IgD-negative memory B cell (primary cell): ENCODE measurements around the gene SEC14L5. TPM values are rescaled to one million over a fixed set of nuclear protein-coding genes. Genes with fewer than 3 reads are reported as not detected.
"Not testable (repeated sequence)": the region's sequence is repeated elsewhere in the genome, so short reads cannot be mapped to it uniquely, and the experiment has no call there.

ENCODE experiments used
- H3K27ac Mint-ChIP-seq, 3 donors: one replicate each; pipeline ENCODE4 v1.8.0; 2020 to 2022; ENCODE audit warnings: mild to moderate bottlenecking in 3 of 3, mixed read lengths in 3 of 3, moderate library complexity in 1 of 3
- H3K27me3 Mint-ChIP-seq: one replicate; pipeline ENCODE4 v1.8.0; 2021; ENCODE audit warnings: mixed read lengths
- H3K36me3 Mint-ChIP-seq: one replicate; pipeline ENCODE4 v1.8.0; 2020; ENCODE audit warnings: mild to moderate bottlenecking, mixed read lengths
- H3K4me1 Mint-ChIP-seq, 3 donors: one replicate each; pipeline ENCODE4 v1.8.0; 2020 to 2022; ENCODE audit warnings: mixed read lengths in 3 of 3, mild to moderate bottlenecking in 1 of 3
- H3K4me3 Mint-ChIP-seq, 4 donors: one replicate each; pipeline ENCODE4 v1.8.0; 2020 to 2022; ENCODE audit warnings: mild to moderate bottlenecking in 4 of 4, mixed read lengths in 4 of 4, moderate library complexity in 3 of 4
- H3K9me3 Mint-ChIP-seq, 3 donors: one replicate each; pipeline ENCODE4 v1.8.0; 2020 to 2021; ENCODE audit warnings: mixed read lengths in 3 of 3, mild to moderate bottlenecking in 1 of 3
- polyA plus RNA-seq: library from polyadenylated mRNA; unstranded; fragments of 300-500 nt; fragmentation: Illumina TruSeq; gene quantifications from one replicate; pipeline ENCODE4 v1.2.3, GENCODE V29; 2021

SEC14L5 gene
- polyA plus RNA-seq, 1 donor from 2014 or later: 0.03 TPM

- Mint-ChIP-seq H3K27me3 (peaks cover 6% of the 10 kb centered on the region), H3K36me3 (peaks cover 2% of the 10 kb centered on the region), H3K27ac (no peak overlapping the region), H3K4me3 (no peak overlapping the region), H3K4me1 (peaks cover 0 to 1% (median 0%) of the 10 kb centered on the region in 3 donors), H3K9me3 (peaks cover 8 to 18% (median 13%) of the 10 kb centered on the region in 3 donors)
Measured at GRCh38 chr16:4923853-4924252, 34.3 kb upstream of the SEC14L5 start.

DNA sequence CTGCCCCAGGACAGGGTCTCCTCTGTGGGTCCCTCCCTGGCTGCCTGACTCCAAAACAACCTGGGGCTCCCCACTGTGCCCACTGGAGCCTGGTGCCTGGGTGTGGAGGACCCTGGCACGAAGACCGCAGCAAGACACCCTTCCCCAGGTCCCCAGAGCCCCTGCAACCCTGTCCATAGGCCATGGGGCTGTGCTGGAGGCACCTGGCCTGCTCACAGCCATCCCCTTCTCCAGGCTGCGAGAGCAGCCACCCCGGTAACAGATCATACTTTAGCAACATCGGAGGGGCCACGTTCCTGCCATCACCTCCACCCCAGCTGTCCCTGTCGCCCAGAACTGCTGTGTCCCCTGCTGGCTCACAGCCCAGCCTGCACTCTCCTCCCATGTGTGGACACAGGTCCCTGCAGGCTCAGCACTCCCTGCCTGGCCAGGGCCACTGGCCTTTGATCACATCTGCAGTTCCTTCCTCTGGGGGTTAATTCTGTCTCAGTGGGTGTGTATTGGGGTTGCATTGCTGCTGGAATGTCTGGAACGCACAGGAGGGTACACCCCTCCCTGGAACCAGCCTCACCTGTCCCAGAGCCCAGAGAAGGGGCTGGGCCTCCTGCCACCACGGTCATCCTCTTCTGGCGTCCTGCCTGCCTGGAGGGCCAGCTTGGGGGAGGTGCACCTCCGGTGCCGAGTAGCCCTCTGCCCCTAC, 33.4 kb upstream of the SEC14L5 start:
- Mint-ChIP-seq H3K36me3 (peaks cover 5% of the 10 kb centered on the region), H3K27me3 (peaks cover 6% of the 10 kb centered on the region), H3K4me3 (no peak overlapping the region), H3K4me1 (peaks cover 0 to 1% (median 0%) of the 10 kb centered on the region in 3 donors), H3K9me3 (peaks cover 8 to 18% (median 17%) of the 10 kb centered on the region in 3 donors), H3K27ac (no peak overlapping the region)

GRCh38 chr16:4925293-4925607, 32.9 kb upstream of the SEC14L5 start:
- Mint-ChIP-seq H3K4me1 (peaks cover 0 to 1% (median 0%) of the 10 kb centered on the region in 3 donors), H3K9me3 (peaks cover 8 to 18% (median 17%) of the 10 kb centered on the region in 3 donors), H3K36me3 (peaks cover 5% of the 10 kb centered on the region), H3K27me3 (peaks cover 7% of the 10 kb centered on the region), H3K4me3 (no peak overlapping the region), H3K27ac (no peak overlapping the region)

DNA sequence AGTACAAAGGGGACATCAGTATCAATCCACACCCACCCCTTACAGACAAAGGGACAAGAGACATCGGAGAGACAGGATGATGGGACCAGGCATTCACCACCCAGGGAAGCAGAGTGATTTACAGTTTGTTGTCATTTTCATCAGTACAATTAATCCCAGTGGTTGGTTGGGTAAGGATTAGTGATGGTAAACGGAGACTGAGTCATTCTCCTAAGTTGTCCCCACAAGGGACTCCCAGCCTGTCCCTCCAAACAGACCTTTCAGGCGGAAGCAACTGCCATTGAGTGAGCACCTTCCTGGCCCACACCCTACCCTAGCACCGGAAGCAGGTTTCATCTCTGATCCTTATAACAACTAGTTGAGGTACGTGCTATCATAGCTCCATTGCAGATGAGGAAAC, 32.3 kb upstream of the SEC14L5 start:
- H3K4me3 Mint-ChIP-seq: no peak overlapping the region
- no peak overlapping the region for H3K27ac Mint-ChIP-seq
- H3K36me3 Mint-ChIP-seq: peaks cover 7% of the 10 kb centered on the region
- H3K9me3 Mint-ChIP-seq: peaks cover 8 to 18% (median 17%) of the 10 kb centered on the region in 3 donors
- H3K4me1 Mint-ChIP-seq: peaks cover 0 to 1% (median 0%) of the 10 kb centered on the region in 3 donors
- peaks cover 8% of the 10 kb centered on the region for H3K27me3 Mint-ChIP-seq

DNA sequence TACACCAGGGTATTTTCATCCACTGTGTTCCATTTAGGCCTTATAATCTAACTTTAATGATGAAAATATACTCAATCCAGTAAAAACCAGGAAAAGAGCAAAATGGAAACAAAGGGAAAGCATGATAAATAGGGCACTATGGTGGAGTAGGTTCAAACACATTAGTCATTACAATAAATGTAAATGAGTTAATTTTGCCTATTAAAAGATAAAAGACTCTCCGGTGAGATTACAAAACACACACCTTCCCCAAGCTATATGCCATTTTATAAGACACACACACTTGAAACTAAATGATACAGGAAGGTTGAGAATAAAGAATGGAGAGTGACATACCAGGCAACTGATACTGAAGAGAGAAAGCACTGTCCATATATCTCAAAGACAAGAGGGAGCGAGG, 31.2 kb upstream of the SEC14L5 start:
- no peak overlapping the region for H3K27ac Mint-ChIP-seq
- no peak overlapping the region for H3K4me3 Mint-ChIP-seq
- peaks cover 10% of the 10 kb centered on the region for H3K27me3 Mint-ChIP-seq
- H3K4me1 Mint-ChIP-seq: peaks cover 0 to 1% (median 0%) of the 10 kb centered on the region in 3 donors
- peaks cover 8 to 18% (median 17%) of the 10 kb centered on the region in 3 donors for H3K9me3 Mint-ChIP-seq
- H3K36me3 Mint-ChIP-seq: peaks cover 7% of the 10 kb centered on the region

DNA sequence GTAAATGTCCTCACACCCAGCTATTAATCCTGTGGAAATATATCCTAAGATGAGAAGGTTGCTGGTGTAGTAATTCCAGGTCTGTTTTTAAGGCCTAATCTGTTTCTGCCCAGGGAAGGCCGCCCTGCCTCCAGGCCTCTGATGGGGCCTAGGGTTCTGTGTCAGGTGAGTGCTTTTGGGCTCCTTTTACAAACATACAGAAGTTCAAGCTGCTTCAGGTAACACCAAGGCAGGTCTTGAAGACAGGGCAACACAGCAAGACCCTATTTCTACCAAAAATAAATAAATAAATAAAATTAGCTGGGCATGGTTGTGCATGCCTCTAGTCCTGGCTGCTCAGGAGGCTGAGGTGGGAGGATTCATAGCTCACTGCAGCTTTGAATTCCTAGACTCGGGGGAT, 30.5 kb upstream of the SEC14L5 start:
- Mint-ChIP-seq H3K36me3 (peaks cover 7% of the 10 kb centered on the region), H3K4me3 (no peak overlapping the region), H3K27ac (no peak overlapping the region), H3K9me3 (peaks cover 8 to 18% (median 17%) of the 10 kb centered on the region in 3 donors), H3K27me3 (peaks cover 8% of the 10 kb centered on the region), H3K4me1 (peaks cover 0 to 1% (median 0%) of the 10 kb centered on the region in 3 donors)

- H3K9me3 Mint-ChIP-seq: peaks cover 8 to 18% (median 17%) of the 10 kb centered on the region in 3 donors
Measured at GRCh38 chr16:4928227-4928626, 29.9 kb upstream of the SEC14L5 start.

DNA sequence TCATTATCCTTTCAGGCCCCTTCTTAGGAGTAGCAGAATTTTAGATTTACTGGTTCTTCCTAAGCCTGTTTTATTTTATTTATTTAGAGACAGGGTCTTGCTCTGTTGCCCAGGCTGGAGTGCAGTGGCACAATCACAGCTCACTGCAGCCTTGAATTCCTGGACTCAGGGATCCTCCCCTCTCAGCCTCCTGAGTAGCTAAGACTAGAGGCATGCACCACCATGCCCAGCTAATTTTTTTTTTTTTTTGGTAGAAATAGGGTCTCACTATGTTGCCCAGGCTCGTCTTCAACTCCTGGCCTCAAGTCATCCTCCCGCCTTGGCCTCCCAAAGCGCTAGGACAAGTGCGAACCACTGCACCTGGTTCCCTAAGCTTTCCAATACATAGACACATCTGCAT, 28.5 kb upstream of the SEC14L5 start:
- Mint-ChIP-seq H3K27me3 (peaks cover 16% of the 10 kb centered on the region), H3K9me3 (peaks cover 8 to 18% (median 17%) of the 10 kb centered on the region in 3 donors)
- H3K4me3 Mint-ChIP-seq, H3K27ac Mint-ChIP-seq, H3K36me3 Mint-ChIP-seq, H3K4me1 Mint-ChIP-seq: not testable (repeated sequence)

More at GRCh38 chr16:4928227-4928626, 29.9 kb upstream of the SEC14L5 start:
- Mint-ChIP-seq H3K27ac (no peak overlapping the region), H3K4me1 (no peaks in the 10 kb centered on the region), H3K36me3 (peaks cover 7% of the 10 kb centered on the region), H3K27me3 (peaks cover 8% of the 10 kb centered on the region), H3K4me3 (no peak overlapping the region)

- Mint-ChIP-seq H3K27me3 (peaks cover 28% of the 10 kb centered on the region), H3K27ac (no peak overlapping the region), H3K4me1 (no peaks in the 10 kb centered on the region), H3K9me3 (peaks cover 5 to 12% (median 8%) of the 10 kb centered on the region in 3 donors), H3K4me3 (no peak overlapping the region), H3K36me3 (peaks cover 4% of the 10 kb centered on the region)
Measured at GRCh38 chr16:4931381-4931780, 26.7 kb upstream of the SEC14L5 start.

- Mint-ChIP-seq H3K27me3 (peaks cover 42% of the 10 kb centered on the region), H3K4me3 (no peak overlapping the region), H3K36me3 (peaks cover 4% of the 10 kb centered on the region), H3K9me3 (peaks cover 0 to 5% (median 0%) of the 10 kb centered on the region in 3 donors), H3K27ac (no peak overlapping the region), H3K4me1 (peaks cover 0 to 6% (median 0%) of the 10 kb centered on the region in 3 donors)
Measured at GRCh38 chr16:4933433-4933832, 24.7 kb upstream of the SEC14L5 start.

GRCh38 chr16:4933871-4934395, 24.2 kb upstream of the SEC14L5 start:
- Mint-ChIP-seq H3K4me3 (no peak overlapping the region), H3K9me3 (peaks cover 0 to 5% (median 0%) of the 10 kb centered on the region in 3 donors), H3K27me3 (peaks cover 43% of the 10 kb centered on the region), H3K27ac (no peak overlapping the region), H3K36me3 (peaks cover 4% of the 10 kb centered on the region), H3K4me1 (peaks cover 0 to 6% (median 0%) of the 10 kb centered on the region in 3 donors)

- peaks cover 0 to 1% (median 0%) of the 10 kb centered on the region in 3 donors for H3K9me3 Mint-ChIP-seq
- H3K27ac Mint-ChIP-seq: no peak overlapping the region
- H3K27me3 Mint-ChIP-seq: peaks cover 43% of the 10 kb centered on the region
- peaks cover 2% of the 10 kb centered on the region for H3K36me3 Mint-ChIP-seq
- H3K4me3 Mint-ChIP-seq: no peak overlapping the region
- peaks cover 0 to 6% (median 0%) of the 10 kb centered on the region in 3 donors for H3K4me1 Mint-ChIP-seq
Measured at GRCh38 chr16:4934591-4934990, 23.5 kb upstream of the SEC14L5 start.

DNA sequence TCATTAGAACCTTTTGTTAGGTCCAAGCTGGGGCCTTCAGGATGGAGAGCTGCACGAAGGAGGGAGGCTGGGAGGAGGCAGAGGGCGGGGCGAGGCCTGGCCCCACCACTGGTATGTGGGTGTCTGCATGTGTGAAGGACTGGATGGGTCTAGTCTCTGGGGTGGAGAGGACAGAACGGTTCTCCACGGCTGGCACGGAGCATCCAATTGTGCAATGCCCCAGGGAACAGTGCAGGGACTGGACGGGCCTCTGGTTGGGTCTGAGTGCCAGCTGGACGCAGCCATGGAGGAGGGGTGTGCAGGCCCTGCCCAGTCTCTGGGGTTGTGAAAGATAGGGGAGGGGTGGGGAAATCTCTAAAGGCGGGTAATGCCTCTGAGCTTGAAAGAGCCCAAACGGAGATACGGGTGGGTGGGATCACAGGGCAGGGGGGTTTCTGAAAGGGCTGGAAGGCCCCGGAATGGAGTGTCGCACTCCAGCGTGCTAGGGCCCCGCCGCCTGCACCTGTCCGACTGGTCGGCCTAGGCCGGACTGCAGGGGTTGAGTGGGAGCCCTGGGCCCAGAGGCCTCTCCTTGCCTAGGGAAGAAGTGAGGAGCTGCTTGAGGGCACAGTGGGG, 22.8 kb upstream of the SEC14L5 start:
- Mint-ChIP-seq H3K9me3 (peaks cover 0 to 1% (median 0%) of the 10 kb centered on the region in 3 donors), H3K4me1 (peaks cover 0 to 6% (median 0%) of the 10 kb centered on the region in 3 donors), H3K4me3 (no peak overlapping the region), H3K36me3 (peaks cover 2% of the 10 kb centered on the region), H3K27ac (no peak overlapping the region), H3K27me3 (peaks cover 39% of the 10 kb centered on the region)

DNA sequence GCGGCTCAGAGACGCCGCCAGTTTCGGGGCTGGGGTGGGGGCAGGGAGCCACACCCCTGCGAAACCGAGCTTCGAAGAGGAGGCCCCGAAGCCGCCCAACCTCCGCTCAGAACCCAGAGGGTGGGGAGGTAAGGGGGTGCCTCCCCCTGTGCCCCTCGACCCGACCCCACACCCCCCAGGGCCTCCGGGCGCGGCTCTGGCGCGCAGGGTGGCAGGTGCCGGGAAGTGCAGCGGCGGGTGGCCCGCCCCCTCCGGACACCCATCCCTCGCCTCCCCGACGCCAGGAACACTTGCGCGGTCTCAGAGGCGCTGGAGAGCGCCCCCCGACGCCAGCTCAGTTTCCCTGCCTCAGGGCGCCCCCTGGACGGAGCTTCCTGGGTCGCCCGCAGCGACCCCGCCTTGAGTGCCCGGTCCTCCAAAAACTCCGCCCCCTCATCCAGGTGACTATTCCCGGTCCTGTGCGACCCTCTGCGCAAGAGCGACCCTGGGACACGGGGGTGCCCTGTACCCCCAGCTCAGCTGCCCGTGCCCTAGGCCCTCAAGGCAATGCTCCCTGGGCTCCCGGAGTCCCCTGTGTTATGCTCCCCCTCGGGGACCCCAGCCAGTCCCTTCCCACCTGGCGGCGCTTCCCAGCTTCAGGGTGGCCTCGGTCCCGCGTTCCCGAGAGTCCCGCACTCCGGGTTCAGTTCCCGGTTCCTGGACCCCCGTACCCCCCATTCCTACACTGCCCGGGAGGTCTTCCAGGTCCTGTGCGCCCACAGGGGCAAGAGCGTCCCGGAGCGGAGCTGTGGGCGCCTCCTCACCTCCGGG, 21.7 kb upstream of the SEC14L5 start:
- H3K36me3 Mint-ChIP-seq: no peaks in the 10 kb centered on the region
- H3K4me1 Mint-ChIP-seq: peaks cover 0 to 6% (median 0%) of the 10 kb centered on the region in 3 donors
- H3K9me3 Mint-ChIP-seq: peaks cover 0 to 1% (median 0%) of the 10 kb centered on the region in 3 donors
- peak overlapping the region; percentile 14 to 77 (median 75) for H3K4me3 Mint-ChIP-seq
- H3K27ac Mint-ChIP-seq: no peak overlapping the region
- peaks cover 38% of the 10 kb centered on the region for H3K27me3 Mint-ChIP-seq
